ENCODE measurements around the gene CDA. TPM values are rescaled to one million over a fixed set of nuclear protein-coding genes. Genes with fewer than 3 reads are reported as not detected.

The CDA gene
- total and polyA plus RNA-seq, 2 of the 8 experiments (the other 6 are each of a cell fraction or from before 2014, with no cell fraction given) = 4.4 to 11.3 TPM

DNA sequence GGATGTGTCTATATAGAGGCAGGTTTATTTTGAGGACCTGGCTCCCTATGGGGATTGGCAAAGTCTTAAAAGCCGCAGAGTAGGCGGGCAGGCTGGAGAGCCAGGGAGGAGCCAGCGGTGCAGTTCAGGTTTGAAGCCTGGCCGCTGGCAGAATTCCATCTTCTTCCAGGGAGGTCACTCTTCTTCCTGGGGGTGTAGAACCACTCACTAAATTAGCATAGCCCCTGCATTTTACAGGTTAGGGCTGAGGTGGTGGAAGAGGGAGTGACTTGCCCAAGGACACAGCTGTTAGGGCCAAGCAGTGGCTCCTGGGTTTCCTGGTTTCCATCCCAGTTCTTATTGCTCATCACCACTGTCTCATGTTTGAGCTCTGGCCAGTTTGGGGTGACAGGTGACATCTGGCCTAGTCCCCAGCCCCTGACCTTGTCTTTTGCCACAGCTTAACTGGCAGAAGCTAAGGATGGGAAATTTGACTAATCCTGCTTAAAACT lies 45.7 kb downstream of the CDA start:
- H2AK5ac ChIP-seq (ENCODE audit: low read depth, low read length) = no peak overlapping the region
- no peak overlapping the region for H2BK120ac ChIP-seq (replicated peaks; ENCODE audit: low read depth, low read length)
- no peak overlapping the region for H2BK15ac ChIP-seq (ENCODE audit: low read length)
- no peak overlapping the region for H4K91ac ChIP-seq (replicated peaks; ENCODE audit: insufficient read length, low read length)
- no peak overlapping the region for H3K14ac ChIP-seq (ENCODE audit: insufficient read length)
- peak overlapping the region; percentile 70 to 80 (median 75) for H3K4me3 ChIP-seq (ENCODE audit: extremely low read depth in 1 of 4, insufficient read depth in 2 of 4, low read depth in 3 of 4, low read length in 4 of 4)
- peak overlapping the region; percentile 99 for H2AFZ ChIP-seq (ENCODE audit: low read length)
- no peak for TF ChIP-seq KDM4A (IDR thresholded peaks at IDR 0.05; ENCODE audit: low read depth, low read length, severe bottlenecking)
- no peak for TF ChIP-seq TCF12 (IDR thresholded peaks at IDR 0.05; ENCODE audit: low read depth, low read length)
- TF ChIP-seq SP4 (IDR thresholded peaks at IDR 0.05; ENCODE audit: low read length) = 0 out of 2 replicates have a peak, but pooled peaks have one; percentile 14
- TF ChIP-seq ASH2L (IDR thresholded peaks at IDR 0.05; ENCODE audit: low read length) = no peak
- TF ChIP-seq HDAC2 (IDR thresholded peaks at IDR 0.05; ENCODE audit: borderline replicate concordance in 1 of 2, low read depth in 2 of 2, low read length in 2 of 2) = no peak
- no peak for TF ChIP-seq SP2 (IDR thresholded peaks at IDR 0.05; ENCODE audit: low read length)
- TF ChIP-seq NRF1 (IDR thresholded peaks at IDR 0.05; ENCODE audit: low read depth, low read length) = no peak
- H2BK12ac ChIP-seq (ENCODE audit: low read depth, low read length) = no peak overlapping the region
- H3K23ac ChIP-seq (ENCODE audit: insufficient read length) = no peak overlapping the region
- no peaks in the 10 kb centered on the region; a peak in 1 of 8 replicates for H3K36me3 ChIP-seq (ENCODE audit: control insufficient read depth in 2 of 4, insufficient read depth in 4 of 4, low read length in 3 of 4)
- no peak for FAIRE-seq
- H3K4me2 ChIP-seq (ENCODE audit: insufficient read depth in 1 of 2, low read depth in 2 of 2, low read length in 2 of 2) = peak overlapping the region; percentile 80 to 89
- H3K4ac ChIP-seq (replicated peaks; ENCODE audit: insufficient read length, low read depth, low read length) = no peak overlapping the region
- H3K56ac ChIP-seq (replicated peaks; ENCODE audit: insufficient read length, low read depth, low read length) = no peak overlapping the region
- no peak overlapping the region for H3K18ac ChIP-seq (ENCODE audit: extremely low read depth, low read length)
- ChIA-PET CTCF (ENCODE audit: partially characterized antibody) (interaction anchor here (0.6 to 5.8 kb wide), 18 partner anchors 7 to 683 kb away, joined by 3 to 47 read pairs (median 4); partner anchors contain the start of genes CDA and FAM43B), POLR2A (ENCODE audit: partially characterized antibody) (interaction anchor here (0.5 to 2.3 kb wide), 7 partner anchors 9 to 548 kb away, joined by 3 to 13 read pairs (median 5); partner anchors contain the start of gene HP1BP3)
- peaks cover 0 to 5% (median 0%) of the 10 kb centered on the region in 4 experiments; a peak in 2 of 7 replicates for H3K27me3 ChIP-seq (replicated peaks in 1 of 4; ENCODE audit: control insufficient read depth in 3 of 4, extremely low read depth in 1 of 4, insufficient read depth in 3 of 4, low read length in 3 of 4)
- H3K4me1 ChIP-seq (replicated peaks in 1 of 4; ENCODE audit: control insufficient read depth in 3 of 4, insufficient read depth in 4 of 4, low read length in 3 of 4) = peaks cover 0 to 7% (median 0%) of the 10 kb centered on the region in 4 experiments; a peak in 2 of 7 replicates
- H4K5ac ChIP-seq (ENCODE audit: insufficient read length, low read depth, low read length) = no peak overlapping the region
- no peaks in the 10 kb centered on the region for H3K79me2 ChIP-seq (ENCODE audit: control insufficient read depth in 1 of 2, insufficient read depth in 2 of 2, low read length in 2 of 2)
- WGBS, 2 experiments (ENCODE audit: extremely low coverage in 1 of 2, insufficient coverage in 1 of 2, insufficient read length in 1 of 2, insufficient replicate concordance in 2 of 2, low coverage in 1 of 2, low lambda C conversion rate in 2 of 2, missing lambda C conversion rate in 1 of 2) = 7% methylated on average over 4 of the region's 4 CpGs; no CpG with 5 or more reads in 1 of the 2 experiments
- no peak overlapping the region for H2BK20ac ChIP-seq (ENCODE audit: low read length)
- H3K27ac ChIP-seq (ENCODE audit: low read depth, low read length) = no peak overlapping the region
- H3K9ac ChIP-seq (replicated peaks in 1 of 4; ENCODE audit: extremely low read depth in 1 of 4, low read depth in 3 of 4, low read length in 3 of 4) = peak overlapping the region in 1 of 4 experiments; percentile 37; a peak in 1 of 7 replicates
- peak in 1 of 2 experiments; percentile 55 for DNase-seq (ENCODE audit: low read depth in 1 of 2, low spot score in 2 of 2)
- H3K23me2 ChIP-seq (ENCODE audit: low read depth, low read length) = peaks cover 5% of the 10 kb centered on the region; the same call in 1 of the 2 replicates
- no peaks in the 10 kb centered on the region for H3K79me1 ChIP-seq (ENCODE audit: low read depth, low read length)
- H4K8ac ChIP-seq (ENCODE audit: extremely low read depth, insufficient read depth, low read length) = no peak overlapping the region
- peaks cover 0 to under 1% of the 10 kb centered on the region in 2 experiments; a peak in 1 of 4 replicates for H3K9me3 ChIP-seq (ENCODE audit: insufficient read depth in 2 of 2, low read depth in 1 of 2, low read length in 1 of 2)
- H2BK5ac ChIP-seq (ENCODE audit: low read depth, low read length) = no peak overlapping the region
- H4K20me1 ChIP-seq (replicated peaks in 1 of 2; ENCODE audit: control insufficient read depth in 1 of 2, insufficient read depth in 2 of 2, low read length in 2 of 2) = no peaks in the 10 kb centered on the region

Measured in H1 (cell line).